Measurements from ENCODE around the gene TEX10.

Gene TEX10

GRCh38 chr9:100364013-100364412 is 11.3 kb upstream of the TEX10 start:
- TF ChIP-seq CTCF (IDR thresholded peaks at IDR 0.05; ENCODE audit: low read depth, low read length) = no peak
- DNase-seq (ENCODE audit: extremely low read depth, low read depth) = no peak

GRCh38 chr9:100359057-100359456 is 6.3 kb upstream of the TEX10 start:
- no peak for DNase-seq (ENCODE audit: extremely low read depth, low read depth)

GRCh38 chr9:100357501-100357900 is 4.8 kb upstream of the TEX10 start:
- TF ChIP-seq CTCF (IDR thresholded peaks at IDR 0.05; ENCODE audit: low read depth, low read length) = no peak
- DNase-seq (ENCODE audit: extremely low read depth, low read depth) = no peak

More at GRCh38 chr9:100359057-100359456, 6.3 kb upstream of the TEX10 start:
- no peak for TF ChIP-seq CTCF (IDR thresholded peaks at IDR 0.05; ENCODE audit: low read depth, low read length)

GRCh38 chr9:100355561-100355960 is 2.8 kb upstream of the TEX10 start:
- no peak for DNase-seq (ENCODE audit: extremely low read depth, low read depth)
- no peak for TF ChIP-seq CTCF (IDR thresholded peaks at IDR 0.05; ENCODE audit: low read depth, low read length)

GRCh38 chr9:100354121-100354800 is 1.5 kb upstream of the TEX10 start:
- TF ChIP-seq CTCF (IDR thresholded peaks at IDR 0.05; ENCODE audit: low read depth, low read length) = no peak
- no peak for DNase-seq (ENCODE audit: extremely low read depth, low read depth)

- no peak for DNase-seq (ENCODE audit: extremely low read depth, low read depth)
- TF ChIP-seq CTCF (IDR thresholded peaks at IDR 0.05; ENCODE audit: low read depth, low read length) = no peak
These were observed 478 bp downstream of the TEX10 start for GRCh38 chr9:100352201-100352726.

GRCh38 chr9:100351508-100351907 is 1.2 kb downstream of the TEX10 start:
- no peak for DNase-seq (ENCODE audit: extremely low read depth, low read depth)
- no peak for TF ChIP-seq CTCF (IDR thresholded peaks at IDR 0.05; ENCODE audit: low read depth, low read length)
